Pulmonary artery endothelial cell (primary cell): Measurements from ENCODE around the gene GNAQ. TPM values are rescaled to one million over a fixed set of nuclear protein-coding genes. Genes with fewer than 3 reads are reported as not detected.

Experiments used
- DNase-seq: peaks from one replicate; pipeline ENCODE4 v3.0.0-alpha.2; 2011; ENCODE audit warnings: low read depth, low spot score
- total RNA-seq: library from RNA; depleted of rRNA; stranded (reverse); fragments of >200 nt; gene quantifications from 2 replicates; pipeline ENCODE4 v1.2.3, GENCODE V29; 2014

The GNAQ gene
- total RNA-seq, 1 donor from 2014 or later = 37.2 TPM

GRCh38 chr9:77844415-77844814 lies 187.2 kb downstream of the GNAQ start:
- DNase-seq = no peak

- DNase-seq = no peak
Observed at GRCh38 chr9:77843871-77844155, 187.8 kb downstream of the GNAQ start.

- no peak for DNase-seq
Observed at GRCh38 chr9:77843076-77843870, 188.3 kb downstream of the GNAQ start.

GRCh38 chr9:77841739-77842386 lies 189.7 kb downstream of the GNAQ start:
- DNase-seq = no peak

GRCh38 chr9:77839459-77840140 lies 192.0 kb downstream of the GNAQ start:
- peak; percentile 71 for DNase-seq

- no peak for DNase-seq
Observed at GRCh38 chr9:77838986-77839385, 192.6 kb downstream of the GNAQ start.

- no peak for DNase-seq
Observed at GRCh38 chr9:77834898-77835488, 196.6 kb downstream of the GNAQ start.

GRCh38 chr9:77833561-77834429 lies 197.8 kb downstream of the GNAQ start:
- DNase-seq = no peak

- no peak for DNase-seq
Observed at GRCh38 chr9:77832639-77833038, 199.0 kb downstream of the GNAQ start.

- no peak for DNase-seq
Observed at GRCh38 chr9:77831781-77832180, 199.8 kb downstream of the GNAQ start.

GRCh38 chr9:77830618-77831285 lies 200.9 kb downstream of the GNAQ start:
- no peak for DNase-seq

- DNase-seq = no peak
Observed at GRCh38 chr9:77829420-77829819, 202.2 kb downstream of the GNAQ start.

GRCh38 chr9:77827104-77827784 lies 204.4 kb downstream of the GNAQ start:
- DNase-seq = no peak

- DNase-seq = no peak
Observed at GRCh38 chr9:77826621-77827020, 205.0 kb downstream of the GNAQ start.

- DNase-seq = no peak
Observed at GRCh38 chr9:77826116-77826515, 205.5 kb downstream of the GNAQ start.

GRCh38 chr9:77825361-77825760 lies 206.2 kb downstream of the GNAQ start:
- DNase-seq = no peak

GRCh38 chr9:77820293-77820954 lies 211.2 kb downstream of the GNAQ start:
- DNase-seq = no peak

GRCh38 chr9:77819657-77820056 lies 212.0 kb downstream of the GNAQ start:
- DNase-seq = no peak

GRCh38 chr9:77817590-77818311 lies 213.9 kb downstream of the GNAQ start:
- no peak for DNase-seq
